ENCODE results near the gene NUDT8.
A peak's percentile ranks its signal among the peaks of the same experiment; 100 is the strongest.
"Not testable (repeated sequence)": the region's sequence is repeated elsewhere in the genome, so short reads cannot be mapped to it uniquely, and the experiment has no call there.

The NUDT8 gene

GRCh38 chr11:67659651-67660165 is 30.0 kb upstream of the NUDT8 start:
- not testable (repeated sequence) for DNase-seq

GRCh38 chr11:67657300-67657699 is 27.6 kb upstream of the NUDT8 start:
- no peak for DNase-seq

GRCh38 chr11:67656278-67656922 is 26.7 kb upstream of the NUDT8 start:
- DNase-seq = no peak

- no peak for DNase-seq
These were observed 24.5 kb upstream of the NUDT8 start for GRCh38 chr11:67654225-67654624.

GRCh38 chr11:67652965-67653845 is 23.5 kb upstream of the NUDT8 start:
- no peak for DNase-seq

GRCh38 chr11:67651976-67652781 is 22.4 kb upstream of the NUDT8 start:
- no peak for DNase-seq

- DNase-seq = no peak
These were observed 20.1 kb upstream of the NUDT8 start for GRCh38 chr11:67649634-67650510.

- peak in 1 of 2 donors; percentile 46 for DNase-seq
These were observed 19.3 kb upstream of the NUDT8 start for GRCh38 chr11:67648796-67649613.

- peak; percentile 58 to 69 for DNase-seq
These were observed 18.5 kb upstream of the NUDT8 start for GRCh38 chr11:67648140-67648795.

- no peak for DNase-seq
These were observed 17.7 kb upstream of the NUDT8 start for GRCh38 chr11:67647471-67647870.

- DNase-seq = peak; percentile 50 to 71
These were observed 17.0 kb upstream of the NUDT8 start for GRCh38 chr11:67646535-67647336.

GRCh38 chr11:67645521-67646461 is 16.1 kb upstream of the NUDT8 start:
- no peak for DNase-seq

GRCh38 chr11:67644472-67645418 is 15.0 kb upstream of the NUDT8 start:
- DNase-seq = no peak

GRCh38 chr11:67644042-67644441 is 14.3 kb upstream of the NUDT8 start:
- DNase-seq = no peak

- no peak for DNase-seq
These were observed 12.7 kb upstream of the NUDT8 start for GRCh38 chr11:67642173-67643120.
